HG02870 (cell line): ENCODE results near the gene SUSD2.
"Not testable (repeated sequence)": the region's sequence is repeated elsewhere in the genome, so short reads cannot be mapped to it uniquely, and the experiment has no call there.

ENCODE experiments used
- ATAC-seq: cut with Tn5 transposase; IDR thresholded peaks from one replicate; pipeline ENCODE4 v1.9.1; 2021; ENCODE audit warnings: mild to moderate bottlenecking, moderate library complexity; ENCODE audit not compliant: unreplicated experiment

The SUSD2 gene

DNA sequence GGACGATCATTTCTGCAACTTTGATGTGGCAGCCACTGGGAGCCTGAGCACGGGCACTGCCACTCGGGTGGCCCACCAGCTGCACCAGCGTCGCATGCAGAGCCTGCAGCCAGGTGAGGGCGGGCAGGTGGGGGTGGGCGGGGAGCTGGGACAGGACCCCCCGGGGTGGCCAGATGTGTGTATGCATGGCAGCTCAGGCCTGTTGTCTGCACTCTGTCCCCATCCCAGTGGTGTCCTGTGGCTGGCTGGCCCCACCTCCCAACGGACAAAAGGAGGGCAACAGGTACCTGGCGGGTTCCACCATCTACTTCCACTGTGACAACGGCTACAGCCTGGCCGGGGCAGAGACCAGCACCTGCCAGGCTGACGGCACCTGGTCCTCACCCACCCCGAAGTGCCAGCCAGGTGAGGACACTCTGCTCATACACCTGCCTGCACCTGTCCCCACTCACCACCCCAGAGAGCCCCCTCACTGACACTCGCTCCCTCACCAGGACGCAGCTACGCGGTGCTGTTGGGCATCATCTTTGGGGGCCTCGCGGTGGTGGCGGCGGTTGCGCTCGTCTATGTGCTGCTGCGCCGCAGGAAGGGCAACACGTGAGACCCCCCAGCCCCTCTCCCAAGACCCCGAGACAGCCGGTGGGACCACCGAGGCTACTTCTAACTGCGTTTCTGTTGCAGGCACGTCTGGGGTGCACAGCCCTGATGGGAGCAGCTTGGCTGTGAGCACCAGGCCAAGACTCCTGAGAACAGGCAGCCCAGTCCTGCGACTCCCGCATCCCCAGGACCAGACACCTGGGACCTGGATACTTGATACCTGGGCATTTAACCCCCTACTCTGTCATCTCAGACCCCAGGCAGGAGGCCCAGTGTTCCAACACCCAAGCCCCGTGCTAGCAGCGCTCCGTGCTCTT lies 6.7 kb downstream of the SUSD2 start:
- no peak for ATAC-seq

DNA sequence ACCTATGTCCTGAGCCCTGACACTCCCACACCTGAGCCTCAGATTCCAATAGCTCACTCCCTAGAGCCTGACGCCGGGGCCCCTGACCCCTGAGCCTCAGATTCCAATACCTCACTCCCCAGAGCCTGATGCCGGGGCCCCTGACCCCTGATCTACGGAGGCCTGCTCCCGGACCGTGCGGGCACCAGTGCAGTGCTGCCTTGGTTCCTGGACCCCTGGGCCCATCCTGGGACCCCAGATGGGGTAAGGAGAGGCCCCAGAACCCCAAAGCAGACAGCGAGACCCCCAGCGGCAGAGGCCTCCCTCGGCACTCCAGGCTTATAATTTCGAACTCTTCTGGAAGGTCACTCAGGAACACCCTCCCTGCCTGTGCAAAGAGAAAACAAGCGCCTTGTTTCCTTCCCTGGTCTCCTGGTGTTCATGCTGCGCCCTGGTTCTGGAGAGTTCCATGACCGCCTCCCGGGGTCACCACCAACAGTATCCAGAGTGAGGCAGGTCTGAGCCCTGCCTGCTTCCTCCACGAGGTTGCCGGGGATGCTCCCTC lies 7.5 kb downstream of the SUSD2 start:
- no peak for ATAC-seq

DNA sequence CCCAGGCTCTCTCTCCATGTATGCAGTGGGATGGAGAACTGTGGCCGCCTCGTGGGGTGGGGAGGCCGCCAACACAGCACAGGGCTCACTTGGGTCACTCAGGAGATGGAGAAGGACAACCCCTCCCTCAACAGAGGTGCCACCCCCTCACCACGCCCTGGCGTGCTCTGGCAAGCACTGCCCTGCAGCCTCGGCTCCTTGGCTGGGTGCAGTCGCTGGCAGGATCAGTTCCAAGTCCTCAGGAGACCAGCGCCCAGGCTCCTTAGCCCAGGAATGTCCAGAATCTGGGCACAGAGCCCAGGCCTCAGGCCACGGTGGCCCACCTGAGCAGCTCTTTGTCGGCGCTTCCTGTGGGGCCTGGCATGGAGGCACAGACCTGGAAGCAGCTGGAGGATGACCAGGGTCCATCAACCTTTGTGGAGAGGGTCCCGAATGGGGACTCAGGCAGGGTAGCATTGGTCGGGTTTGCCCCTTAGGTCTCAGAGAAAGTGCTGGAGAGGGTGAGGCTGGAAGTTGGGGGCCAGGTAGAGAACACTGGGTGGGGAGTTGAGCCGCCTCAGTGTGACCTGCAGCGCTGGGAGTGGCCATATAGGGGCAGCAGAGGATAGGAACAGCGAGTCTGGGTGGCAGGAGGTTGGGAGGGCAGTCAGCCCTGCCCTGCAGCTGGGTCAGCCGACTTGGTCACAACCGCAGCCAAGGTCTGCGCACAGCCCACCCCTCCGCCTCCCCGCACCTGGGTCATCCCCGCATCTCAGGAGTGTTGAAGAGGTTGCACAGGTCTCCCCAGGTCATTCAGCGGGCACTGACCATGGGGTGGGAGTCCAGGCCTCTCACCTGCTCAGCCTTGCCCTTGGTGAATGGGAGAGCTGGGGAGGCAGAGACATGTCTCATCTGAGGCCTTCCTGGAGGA lies 8.2 kb downstream of the SUSD2 start:
- ATAC-seq = no peak

DNA sequence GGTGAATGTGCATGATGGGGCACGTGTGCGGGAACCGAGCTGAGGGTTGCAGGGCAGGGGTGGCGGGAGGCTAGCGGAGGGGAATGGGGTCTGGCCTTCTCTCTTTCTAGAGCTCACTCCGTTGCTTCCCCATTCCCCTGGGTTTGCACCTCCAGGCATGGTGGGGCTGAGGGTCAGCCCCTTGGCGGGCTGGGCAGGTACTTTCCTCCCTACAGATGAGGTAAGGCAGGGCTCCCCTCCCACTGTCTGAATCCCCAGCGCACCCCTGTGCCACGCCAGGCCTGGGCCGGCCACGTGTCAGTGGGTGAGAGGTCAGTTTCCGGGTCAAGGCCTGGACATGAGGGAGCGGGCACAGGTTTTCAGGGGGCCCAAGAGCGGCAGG lies 8.9 kb downstream of the SUSD2 start:
- no peak for ATAC-seq

DNA sequence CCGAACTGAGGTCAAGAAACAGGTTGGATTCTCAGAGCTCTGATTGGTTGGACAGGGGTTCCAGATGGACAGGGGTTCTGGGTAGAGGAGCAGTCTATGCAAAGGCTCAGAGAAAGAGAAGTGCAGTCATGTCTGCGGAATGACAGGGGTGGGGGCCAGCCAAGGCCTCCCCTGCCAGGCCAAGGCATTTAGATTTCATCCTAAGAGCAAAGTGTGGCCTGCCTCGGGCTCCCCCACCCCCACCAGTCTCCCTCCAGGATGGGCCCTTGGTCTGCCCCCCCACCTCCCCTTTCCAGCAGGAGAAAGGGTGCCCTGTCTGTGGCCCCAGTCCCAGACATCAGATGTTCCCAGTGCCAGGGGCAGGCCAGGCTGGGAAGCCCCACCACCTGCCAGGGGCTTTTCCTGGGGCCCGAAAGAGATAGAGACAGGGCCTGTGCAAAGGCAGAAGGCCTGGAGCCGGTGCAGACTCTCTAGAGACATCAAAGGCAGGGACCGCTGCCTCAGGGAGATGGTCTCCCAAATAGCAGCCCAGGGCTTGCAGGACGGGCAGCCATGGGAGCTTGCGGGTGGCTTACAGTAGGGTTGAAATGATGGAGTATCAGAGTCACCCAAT lies 9.4 kb downstream of the SUSD2 start:
- ATAC-seq = no peak

DNA sequence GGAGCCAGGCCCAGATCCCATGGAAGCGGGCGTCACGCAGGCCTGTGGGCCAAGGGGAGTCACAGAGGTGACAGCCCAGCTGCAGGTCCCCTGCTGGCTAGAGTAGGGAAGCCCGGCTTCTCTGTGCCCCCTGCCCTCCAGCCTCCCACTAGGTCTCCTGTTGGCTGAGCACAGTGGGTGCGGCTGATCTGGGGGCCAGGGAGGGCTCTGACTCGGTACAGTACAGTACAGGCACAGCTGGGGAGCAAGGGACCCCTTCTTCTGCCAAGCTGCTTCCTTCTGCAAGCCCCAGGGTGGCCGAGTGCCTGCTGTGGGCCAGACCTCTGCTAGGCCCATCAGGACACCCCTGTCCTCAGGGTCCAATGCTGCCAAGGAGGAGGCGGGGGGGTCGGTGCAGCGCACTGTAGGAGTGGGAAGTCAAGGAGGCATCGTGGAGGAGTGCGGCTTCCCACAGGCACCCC lies 10.1 kb downstream of the SUSD2 start:
- no peak for ATAC-seq

DNA sequence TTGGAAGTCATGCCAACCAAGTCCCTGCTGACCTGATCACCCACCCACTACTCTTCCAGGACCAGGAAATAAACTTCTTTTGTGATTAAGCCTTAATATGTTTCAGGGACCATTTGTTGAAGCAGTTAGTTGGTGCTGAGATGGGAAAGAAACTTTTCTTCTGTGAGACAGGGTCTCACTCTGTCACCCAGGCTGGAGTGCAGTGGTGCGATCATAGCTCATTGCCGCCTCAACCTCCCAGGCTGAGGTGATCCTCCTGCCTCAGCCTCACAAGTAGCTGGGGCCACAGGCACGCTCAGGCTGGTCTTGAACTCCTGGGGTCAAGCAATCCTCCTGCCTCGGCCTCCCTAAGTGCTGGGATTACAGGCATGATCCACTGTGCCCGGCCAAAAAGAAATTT lies 10.6 kb downstream of the SUSD2 start:
- no peak for ATAC-seq

DNA sequence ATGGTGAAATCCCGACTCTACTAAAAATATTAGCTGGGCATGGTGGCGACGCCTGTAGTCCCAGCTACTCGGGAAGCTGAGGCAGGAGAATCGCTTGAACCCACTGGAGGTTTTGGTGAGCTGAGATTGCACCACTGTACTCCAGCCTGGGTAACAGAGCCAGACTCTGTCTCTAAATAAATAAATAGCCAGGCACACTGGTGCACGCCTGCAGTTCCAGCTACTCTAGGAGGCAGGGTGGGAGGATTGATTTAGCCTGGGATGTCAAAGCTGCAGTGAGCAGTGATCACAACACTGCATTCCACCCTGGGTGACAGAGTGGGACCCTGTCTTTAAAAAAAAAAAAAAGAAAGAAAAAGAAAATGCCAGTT lies 17.4 kb downstream of the SUSD2 start:
- no peak for ATAC-seq

DNA sequence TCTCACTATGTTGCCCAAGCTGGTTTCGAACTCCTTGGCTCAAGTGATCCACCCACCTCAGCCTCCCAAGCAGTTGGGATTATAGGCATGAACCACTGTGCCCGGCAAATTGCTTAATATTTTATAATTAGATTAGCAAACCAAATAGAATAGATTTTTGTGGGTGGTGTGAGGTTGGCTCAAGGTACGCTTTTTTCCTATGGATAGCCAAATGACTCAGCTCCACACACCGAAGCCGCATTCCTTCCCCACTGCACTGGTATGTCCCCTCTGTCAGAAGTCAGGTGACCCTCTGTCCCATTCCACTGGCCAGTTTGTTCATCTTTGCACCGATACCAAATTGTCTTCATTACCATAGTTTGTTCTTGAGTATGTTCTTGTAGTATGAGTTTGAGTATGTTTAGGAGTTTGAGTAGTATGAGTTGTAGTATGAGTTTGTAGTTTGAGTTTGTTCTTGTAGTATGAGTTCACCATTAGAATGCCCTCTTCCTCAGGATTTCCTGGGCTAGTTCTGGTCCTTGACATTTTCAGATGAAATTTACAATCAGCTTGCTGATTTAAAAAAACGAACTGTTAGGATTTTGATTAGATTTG lies 19.4 kb downstream of the SUSD2 start:
- no peak for ATAC-seq

DNA sequence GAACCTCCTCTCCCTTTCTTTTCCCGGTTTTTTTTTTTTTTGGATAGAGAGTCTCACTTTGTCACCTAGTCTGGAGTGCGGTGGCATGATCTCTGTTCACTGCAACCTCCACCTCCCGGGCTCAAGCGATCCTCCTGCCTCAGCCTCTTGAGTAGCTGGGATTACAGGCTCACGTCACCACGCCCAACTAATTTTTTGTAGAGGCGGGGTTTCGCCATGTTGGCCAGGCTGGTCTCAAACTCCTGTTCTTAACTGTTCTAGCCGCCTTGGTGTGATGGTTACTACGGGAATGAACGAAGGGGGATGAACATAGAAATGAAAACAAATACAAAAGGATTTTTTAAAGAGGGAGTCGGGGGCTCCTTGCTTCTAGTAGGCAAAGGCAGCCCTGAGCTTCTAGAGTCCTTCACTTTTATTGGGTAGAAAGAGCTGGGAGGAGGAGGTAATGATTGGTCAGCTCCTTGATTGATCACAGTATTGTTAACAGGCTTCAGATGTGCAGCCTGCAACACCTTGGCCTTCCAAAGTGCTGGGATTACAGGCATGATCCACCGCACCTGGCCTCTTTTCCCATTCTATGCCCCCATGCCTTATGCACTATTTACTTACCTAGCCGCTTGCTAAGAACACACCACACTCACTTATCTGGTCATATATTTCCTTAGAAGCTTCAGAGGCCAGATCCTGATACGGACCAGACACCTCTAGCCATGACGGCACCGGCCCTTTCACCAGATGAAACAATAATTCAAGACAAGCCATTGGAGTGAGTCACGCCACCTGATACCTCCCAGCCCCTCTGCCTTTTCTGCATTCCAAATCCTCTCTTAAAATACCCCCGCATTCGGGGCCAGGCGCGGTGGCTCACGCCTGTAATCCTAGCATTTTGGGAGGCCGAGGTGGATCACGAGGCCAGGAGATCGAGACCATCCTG lies 20.7 kb downstream of the SUSD2 start:
- no peak for ATAC-seq

DNA sequence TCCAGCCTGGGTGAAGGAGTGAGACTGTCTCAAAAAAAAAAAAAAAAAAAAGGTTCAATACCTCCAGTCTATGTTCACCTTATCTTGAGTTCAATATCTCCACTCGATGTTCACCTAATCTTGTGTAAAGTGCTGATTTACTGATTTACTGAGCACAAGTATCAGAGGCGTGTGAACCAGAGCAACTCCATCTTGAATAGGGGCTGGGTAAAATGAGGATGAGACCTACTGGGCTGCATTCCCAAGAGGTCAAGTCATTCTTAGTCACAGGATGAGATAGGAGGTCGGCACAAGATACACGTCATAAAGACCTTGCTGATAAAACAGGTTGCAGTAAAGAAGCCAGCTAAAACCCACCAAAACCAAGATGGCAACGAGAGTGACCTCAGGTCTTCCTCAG lies 22.6 kb downstream of the SUSD2 start:
- ATAC-seq = not testable (repeated sequence)

DNA sequence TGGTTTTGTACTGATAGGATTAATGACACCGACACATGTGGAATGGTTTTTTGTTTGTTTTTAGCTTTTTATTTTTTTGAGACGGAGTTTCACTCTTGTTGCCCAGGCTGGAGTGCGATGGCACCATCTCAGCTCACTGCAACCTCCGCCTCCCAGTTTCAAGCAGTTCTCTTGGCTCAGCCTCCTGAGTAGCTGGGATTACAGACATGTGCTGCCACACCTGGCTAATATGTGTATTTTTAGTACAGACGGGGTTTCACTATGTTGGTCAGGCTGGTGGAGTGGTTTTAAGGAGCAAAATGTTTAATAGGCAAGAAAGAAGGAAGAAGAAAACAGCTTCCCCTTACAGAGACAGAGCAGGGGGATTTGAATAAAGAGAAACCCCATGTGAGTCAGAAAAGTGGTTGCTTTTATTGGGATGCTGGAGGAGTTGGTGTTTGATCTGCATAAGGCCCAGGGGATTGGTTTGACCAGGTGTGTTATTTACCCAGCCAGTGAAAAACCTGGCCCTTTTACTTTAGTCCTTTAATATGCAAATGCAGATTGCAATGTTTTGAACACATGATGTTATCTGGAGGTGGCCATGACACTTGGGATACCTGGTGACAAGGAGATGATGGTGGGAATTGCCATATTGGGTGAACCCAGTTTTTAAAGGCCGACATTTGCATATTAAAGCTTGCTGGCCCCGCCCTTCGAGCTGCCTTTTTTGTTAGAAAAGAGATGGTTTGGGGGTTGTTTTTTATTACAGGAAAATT lies 24.3 kb downstream of the SUSD2 start:
- no peak for ATAC-seq

DNA sequence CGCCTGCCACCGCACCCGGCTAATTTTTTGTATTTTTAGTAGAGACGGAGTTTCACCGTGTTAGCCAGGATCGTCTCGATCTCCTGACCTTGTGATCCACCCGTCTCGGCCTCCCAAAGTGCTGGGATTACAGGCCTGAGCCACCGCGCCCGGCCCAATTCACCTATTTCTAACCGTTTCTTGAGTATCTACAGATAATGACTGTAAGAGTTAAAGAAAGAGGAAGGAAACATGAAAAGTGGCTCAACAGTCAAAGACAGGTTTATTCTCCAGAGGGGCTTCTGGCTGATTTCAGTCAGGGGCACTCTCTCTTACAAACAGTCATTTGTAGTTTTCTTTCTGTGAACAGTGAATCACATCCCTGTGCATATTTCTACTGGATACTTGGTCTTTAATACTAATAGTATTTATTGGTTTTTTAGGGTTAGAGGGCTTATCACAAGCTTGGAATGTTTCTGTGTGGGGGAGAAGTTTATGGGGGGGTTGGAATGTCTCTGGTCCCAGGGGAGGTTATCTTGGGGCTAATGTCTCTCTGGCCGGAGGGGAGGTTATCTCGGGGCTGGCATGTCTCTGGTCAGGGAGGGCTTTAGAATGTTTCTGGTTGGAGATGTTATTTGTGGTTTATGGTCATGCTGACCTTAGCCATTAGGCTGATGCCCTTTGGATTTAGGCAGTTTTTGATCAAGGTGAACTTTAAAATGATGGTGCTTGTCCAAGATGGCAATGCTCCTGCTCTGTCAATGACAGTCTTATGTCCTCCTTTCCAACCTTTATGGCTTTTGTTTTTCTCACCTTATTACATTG lies 25.4 kb downstream of the SUSD2 start:
- not testable (repeated sequence) for ATAC-seq

DNA sequence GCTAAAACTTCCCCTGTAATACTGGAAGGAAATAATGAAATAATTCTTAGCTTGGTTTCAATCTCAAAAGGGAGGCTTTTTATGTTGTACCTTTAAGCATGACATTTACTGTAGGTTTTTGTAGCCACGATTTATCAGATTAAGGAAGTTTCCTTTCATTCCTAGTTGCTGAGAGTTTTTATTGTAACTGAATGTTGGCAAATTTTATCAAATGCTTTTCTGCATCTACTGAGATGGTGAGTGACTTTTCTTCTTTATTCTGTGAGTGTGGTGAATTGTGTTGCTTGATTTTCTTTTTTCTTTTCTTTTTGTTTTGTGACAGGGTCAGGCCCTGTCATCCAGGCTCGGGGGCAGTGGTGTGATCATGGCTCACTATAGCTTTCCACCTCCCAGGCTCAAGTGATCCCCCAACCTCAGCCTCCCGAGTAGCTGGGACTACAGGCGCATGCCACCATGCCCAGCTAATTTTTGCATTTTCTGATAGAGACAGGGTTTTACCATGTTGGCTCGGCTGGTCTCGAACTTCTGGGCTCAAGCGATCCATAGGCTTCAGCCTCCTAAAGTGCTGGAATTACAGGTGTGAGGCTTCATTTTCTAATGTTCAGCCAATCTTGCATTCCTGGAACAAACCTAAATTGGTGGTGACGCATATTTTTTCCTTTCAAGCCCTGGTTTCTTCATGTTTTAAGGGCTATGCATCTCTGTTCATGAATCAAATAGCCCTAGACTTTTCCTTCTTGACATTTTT lies 26.2 kb downstream of the SUSD2 start:
- no peak for ATAC-seq

DNA sequence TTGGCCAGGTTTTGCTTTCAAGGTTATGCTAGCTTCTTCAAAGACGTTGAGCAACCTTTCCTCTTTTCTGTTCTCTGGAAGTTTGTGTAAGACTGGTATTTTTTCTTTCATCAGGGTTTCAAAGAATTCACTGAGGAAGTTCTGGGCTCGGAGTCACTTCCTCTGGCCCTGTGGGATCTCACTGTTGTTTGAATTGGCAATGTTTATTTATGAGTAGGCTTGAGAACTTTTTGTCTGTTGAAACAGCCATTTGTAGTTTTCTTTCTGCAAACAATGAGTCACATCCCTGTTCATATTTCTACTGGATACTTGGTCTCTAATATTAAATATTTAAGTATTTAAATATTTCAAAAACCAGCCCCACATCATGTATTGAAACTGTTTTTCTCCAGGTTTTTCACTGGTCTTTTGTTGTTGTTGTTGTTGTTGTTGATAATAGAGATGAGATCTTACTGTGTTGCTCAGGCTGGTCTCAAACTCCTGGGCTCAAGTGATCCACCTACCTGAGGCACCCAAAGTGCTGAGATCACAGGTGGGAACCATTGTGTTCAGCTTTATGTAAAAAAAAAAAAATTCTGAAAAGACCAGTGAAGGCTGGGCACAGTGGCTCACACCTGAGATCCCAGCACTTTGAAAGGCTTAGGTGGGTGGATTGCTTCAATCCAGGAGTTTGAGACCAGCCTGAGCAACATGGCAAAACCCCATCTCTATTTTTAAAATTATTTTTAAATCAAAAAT lies 26.9 kb downstream of the SUSD2 start:
- no peak for ATAC-seq

DNA sequence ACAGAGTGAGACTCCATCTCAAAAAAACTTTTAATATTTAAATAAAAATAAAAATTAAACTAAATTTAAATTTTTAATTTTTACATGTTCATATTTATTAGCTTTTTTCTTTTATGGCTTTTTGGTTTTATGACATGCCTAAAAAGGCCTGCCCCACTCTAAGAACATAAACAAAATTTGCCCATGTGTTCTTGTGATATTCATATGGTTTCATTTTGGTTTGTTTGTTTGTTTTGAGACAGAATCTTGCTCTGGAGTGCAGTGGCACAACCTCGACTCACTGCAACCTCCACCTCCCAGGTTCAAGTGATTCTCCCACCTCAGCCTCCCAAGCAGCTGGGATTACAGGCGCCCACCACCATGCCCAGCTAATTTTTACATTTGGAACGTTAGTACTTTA lies 27.7 kb downstream of the SUSD2 start:
- no peak for ATAC-seq

DNA sequence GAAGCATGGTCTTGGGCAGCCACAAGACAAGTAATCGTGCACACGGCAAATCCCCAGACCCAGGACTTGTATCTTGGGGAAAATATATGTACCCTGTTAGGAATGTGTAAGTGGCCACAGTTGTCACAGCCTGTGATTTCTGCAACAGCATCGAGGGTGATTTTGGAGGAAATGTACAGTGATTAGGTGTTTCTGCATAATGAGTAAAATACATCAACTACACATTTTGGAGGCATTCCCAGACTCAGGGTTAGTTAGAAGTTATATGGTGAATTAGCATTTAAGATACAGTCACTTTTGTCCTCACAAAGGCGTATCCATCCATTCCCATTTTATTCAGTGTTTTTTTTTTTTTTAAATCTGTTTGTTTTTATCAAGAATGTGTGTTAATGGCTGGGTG lies 28.4 kb downstream of the SUSD2 start:
- no peak for ATAC-seq
